Raji (cell line): ENCODE measurements around the gene ALDOA.

Source experiments
- POLR2A ChIP-seq: IDR thresholded peaks from 2 replicates; pipeline ENCODE4 v1.6.1; 2011; ENCODE audit warnings: low read depth, low read length, control low read depth; ENCODE audit not compliant: insufficient read depth

The ALDOA gene

DNA sequence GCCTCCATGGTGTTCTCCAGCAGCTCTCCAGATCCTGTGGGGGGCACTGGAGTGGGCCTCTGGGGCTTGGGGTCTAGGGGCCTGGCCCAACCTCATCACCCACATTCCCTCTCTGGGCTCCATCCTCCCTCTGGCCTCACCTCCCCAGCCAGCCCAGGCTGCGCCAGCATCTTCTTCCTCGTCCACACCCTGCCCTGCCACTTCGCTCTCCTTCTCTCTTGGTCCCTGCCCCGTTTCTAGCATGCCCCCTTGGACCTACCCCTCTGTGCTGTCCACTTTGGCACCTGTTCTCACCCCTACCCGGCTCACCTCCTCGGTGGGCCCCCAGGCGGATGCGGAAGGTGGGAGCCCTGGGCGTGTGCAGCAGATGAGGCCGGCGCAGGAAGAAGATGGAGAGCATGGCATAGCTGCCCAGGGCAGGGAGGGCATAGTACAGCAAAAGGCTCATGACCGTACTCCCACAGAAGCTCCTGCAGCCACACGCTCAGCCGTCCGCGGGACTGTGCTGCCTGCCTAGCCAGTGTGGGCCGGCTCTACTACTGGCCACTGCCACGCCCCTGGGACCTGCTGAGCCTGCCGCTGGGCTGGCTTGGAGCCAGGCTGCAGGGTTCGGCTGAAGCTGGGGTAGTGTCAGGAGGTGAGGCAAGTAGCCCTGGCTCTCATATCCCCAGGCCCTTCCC is 47.6 kb downstream of the ALDOA start, which contains the start of gene GDPD3:
GDPD3 (minus strand) TSS at position 507 of the 680 bp plus-strand sequence; CDS start at position 448, 59 bp downstream.
- no peak for TF ChIP-seq POLR2A

DNA sequence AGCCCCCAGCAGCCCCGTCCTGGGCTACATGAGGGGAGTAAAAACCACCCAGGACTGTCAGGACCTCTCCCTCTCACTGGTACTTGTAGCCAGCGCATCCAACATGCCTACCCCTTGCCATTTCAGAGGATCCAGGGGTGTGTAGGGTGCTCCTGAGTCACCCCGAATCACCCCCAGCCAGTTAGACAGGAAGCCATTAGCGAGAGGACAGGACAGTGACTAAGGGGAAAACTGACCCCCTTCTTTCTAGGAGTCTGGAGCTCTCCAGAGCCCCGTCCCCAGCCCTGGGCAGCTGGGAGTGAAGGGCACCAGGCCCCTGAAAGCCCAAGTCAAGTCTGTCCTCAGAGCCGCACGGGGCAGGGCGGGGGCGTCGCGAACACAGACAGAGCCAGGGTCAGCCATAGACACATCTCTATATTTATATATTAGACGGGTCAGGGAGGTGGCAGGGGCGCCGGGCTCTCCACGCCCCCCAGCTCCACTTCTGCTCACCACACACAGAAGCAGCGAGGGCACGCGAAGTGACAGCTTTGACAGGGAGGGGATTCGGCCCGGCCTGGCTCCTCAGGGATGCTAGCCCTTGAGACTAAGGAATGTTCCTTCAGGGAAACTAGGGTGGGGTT is 48.3 kb downstream of the ALDOA start:
- TF ChIP-seq POLR2A: no peak

DNA sequence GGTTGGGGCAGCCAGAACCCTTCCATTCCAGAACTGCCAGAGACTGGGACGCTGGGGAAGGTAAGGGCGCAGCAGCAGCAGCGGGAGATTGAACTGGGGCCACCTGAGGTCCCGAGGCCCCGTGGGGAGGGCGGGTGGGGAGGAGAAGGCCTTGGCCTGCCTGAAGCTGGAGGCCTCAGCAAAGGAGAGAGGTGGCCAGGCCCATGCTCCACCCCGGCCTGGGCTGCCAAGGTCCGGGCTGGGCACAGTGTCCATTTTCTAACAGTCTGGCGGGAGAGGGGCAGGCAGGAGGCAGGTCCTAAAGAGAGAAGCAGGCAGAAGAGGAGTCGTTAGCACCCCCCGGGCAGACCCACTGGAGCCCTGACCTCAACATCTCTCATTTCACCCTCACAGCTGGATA is 48.9 kb downstream of the ALDOA start:
- TF ChIP-seq POLR2A: no peak

DNA sequence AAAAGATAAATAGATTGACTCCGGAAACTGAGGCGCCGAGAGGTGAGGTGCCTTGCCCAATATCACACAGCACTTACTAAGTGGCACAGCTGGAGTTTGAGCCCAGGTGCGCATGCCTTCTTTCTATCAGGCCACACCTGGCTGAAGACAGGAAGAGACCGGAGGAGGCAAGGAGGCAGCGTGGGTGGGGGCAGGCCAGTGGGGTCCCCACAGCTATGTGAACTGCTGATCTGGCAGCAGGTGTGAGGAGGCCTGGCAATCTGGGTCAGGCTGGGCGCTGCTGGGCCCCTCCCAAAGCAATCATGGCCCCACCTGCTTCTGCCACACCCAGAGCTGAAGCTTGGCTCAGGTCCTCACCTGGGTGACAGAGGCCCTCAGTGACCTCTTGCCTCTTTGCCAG is 49.7 kb downstream of the ALDOA start:
- TF ChIP-seq POLR2A: no peak

DNA sequence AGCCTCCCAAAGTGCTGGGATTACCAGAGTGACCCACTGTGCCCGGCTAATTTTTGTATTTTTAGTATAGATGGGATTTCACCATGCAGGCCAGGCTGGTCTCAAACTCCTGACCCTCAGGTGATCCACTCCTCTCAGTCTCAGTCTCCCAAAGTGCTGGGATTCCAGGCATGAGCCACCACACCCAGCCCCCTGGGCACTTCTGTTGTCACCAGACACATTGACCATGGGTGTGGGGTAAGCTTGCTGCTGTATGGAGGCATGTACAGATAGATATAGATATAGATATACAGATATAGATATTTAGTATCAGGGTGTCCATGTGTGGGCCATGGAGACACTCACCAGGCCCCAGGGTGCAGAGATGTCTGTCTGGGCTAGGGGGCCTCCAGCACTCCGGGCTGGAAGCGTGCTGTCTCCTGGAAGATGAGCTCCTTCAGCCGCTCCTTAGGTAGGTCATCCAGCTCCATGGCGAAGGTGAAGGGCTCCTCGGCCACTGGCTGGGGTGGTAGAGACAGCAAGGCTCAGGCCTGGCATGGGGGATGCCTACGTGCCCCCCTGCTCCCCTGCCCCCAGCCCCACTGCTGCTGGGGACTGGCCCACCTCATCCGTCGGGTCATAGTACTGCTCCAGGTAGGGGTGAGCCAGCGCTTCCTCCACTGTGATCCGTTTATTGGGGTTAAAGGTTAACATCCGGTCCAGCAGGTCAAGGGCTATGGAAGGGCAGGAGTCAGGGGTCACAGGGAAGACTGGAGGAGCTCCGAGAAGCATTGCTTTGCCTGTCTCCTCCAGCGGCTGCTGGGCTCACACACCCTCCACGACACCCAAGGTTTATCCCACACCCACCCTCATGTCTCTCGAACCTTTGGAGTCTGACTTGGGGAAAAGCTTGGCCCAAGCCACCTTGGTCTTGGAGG is 51.0 kb downstream of the ALDOA start:
- no peak for TF ChIP-seq POLR2A

DNA sequence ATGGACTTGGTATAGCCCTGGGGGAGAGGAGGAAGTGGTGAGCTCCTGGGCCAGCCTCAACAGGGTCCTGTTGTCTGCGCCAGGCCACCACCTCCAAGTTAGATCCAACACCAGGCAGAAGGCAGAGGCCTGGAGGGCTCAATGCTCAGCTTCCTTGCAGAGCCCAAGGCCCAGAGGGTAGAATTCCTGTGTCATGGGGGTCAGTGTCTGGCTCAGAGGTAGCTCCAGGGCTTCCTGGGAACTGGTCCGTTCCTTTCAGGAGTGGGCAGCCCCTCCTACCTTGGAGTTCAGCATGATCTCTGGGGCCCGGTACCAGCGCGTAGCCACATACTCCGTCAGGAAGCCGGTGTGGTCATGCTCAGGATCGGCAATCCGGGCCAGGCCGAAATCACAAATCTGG is 52.2 kb downstream of the ALDOA start:
- no peak for TF ChIP-seq POLR2A

DNA sequence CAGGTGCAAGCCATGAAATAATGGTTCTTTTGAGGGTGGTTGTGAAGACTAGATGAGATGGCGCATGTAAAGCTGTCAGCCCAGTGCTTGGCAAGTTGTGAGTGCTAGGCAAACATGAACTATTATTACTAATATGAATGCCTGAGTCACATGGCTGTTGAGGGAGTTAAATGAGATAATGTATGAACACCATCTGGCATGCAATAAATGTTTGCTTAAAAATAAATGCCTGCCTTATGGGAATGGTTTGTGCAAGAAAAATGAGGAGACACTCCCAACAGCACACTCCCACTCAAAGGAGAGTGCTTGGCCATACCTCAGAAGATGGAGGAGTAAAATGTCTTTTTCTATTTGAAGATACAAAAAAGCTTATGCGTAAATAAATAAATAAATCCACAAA is 53.9 kb downstream of the ALDOA start:
- no peak for TF ChIP-seq POLR2A
